Endothelial cell of umbilical vein (primary cell): ENCODE data around the gene KRTAP10-8. TPM values are rescaled to one million over a fixed set of nuclear protein-coding genes. Genes with fewer than 3 reads are reported as not detected.

Source experiments
- BruUV-seq: library from RNA; stranded (reverse); fragments of 400-500 nt; replicated peaks from 2 replicates; lab custom pipeline; 2021; lab: Mats Ljungman, UMichigan
- CTCF ChIA-PET: fragments of 300-600, 350-600 bp; sonication (Branson Sonifier 250); formaldehyde crosslinking; loops from one replicate; lab custom pipeline; 2021; ENCODE audit warnings: antibody characterized with exemption, inconsistent platforms; lab: Charles Lee
- POLR2A ChIA-PET: fragments of 300-600, 350-600 bp; sonication (Branson Sonifier 250); formaldehyde crosslinking; loops from one replicate; lab custom pipeline; 2021; ENCODE audit warnings: antibody characterized with exemption, inconsistent platforms; lab: Charles Lee
- DNase-seq: peaks from one replicate; pipeline ENCODE4 v3.0.0-alpha.2; 2011; ENCODE audit warnings: low read depth, low spot score
- FAIRE-seq: peaks from 2 replicates; lab custom pipeline; 2011; peaks lifted over from hg19 to GRCh38; lab: Jason Lieb, UNC
- H2AFZ ChIP-seq: 2 replicates; pipeline ENCODE4 v1.6.0; 2012; ENCODE audit warnings: low read depth, low read length, control low read depth, inconsistent platforms
- H3K27ac ChIP-seq: 2 replicates; pipeline ENCODE4 v1.5.1; 2011; ENCODE audit warnings: low read depth, mild to moderate bottlenecking, control low read depth, low read length, moderate library complexity; ENCODE audit not compliant: insufficient read depth
- H3K27me3 ChIP-seq, 2 experiments: 2 replicates each; pipeline versions ENCODE4 v1.6.0 to v1.6.1; 2011; ENCODE audit warnings: low read length in 2 of 2, mixed read lengths in 1 of 2; ENCODE audit not compliant: control insufficient read depth in 2 of 2, insufficient read depth in 2 of 2
- H3K36me3 ChIP-seq, 2 experiments: 2 replicates in 1 of 2; 3 replicates in 1 of 2; pipeline ENCODE4 v1.5.1; 2011; ENCODE audit warnings: low read length in 2 of 2, mild to moderate bottlenecking in 1 of 2, moderate library complexity in 1 of 2; ENCODE audit not compliant: control insufficient read depth in 2 of 2, insufficient read depth in 2 of 2; ENCODE audit errors: extremely low read depth in 1 of 2
- H3K4me1 ChIP-seq: 3 replicates; pipeline ENCODE4 v1.5.1; 2011; ENCODE audit warnings: mild to moderate bottlenecking, low read length; ENCODE audit not compliant: control insufficient read depth, insufficient read depth; ENCODE audit errors: extremely low read depth
- H3K4me2 ChIP-seq: 2 replicates; pipeline ENCODE4 v1.6.1; 2011; ENCODE audit warnings: low read length, control low read depth, mixed read lengths; ENCODE audit not compliant: insufficient read depth
- H3K4me3 ChIP-seq, 3 experiments: fragments of 200-600 bp in 1 of 3; sonication (generic), shearing (Covaris generic) in 1 of 3; replicated peaks in 1 of 3; 2 replicates each; pipeline ENCODE4 v1.5.1; 2011 to 2016; ENCODE audit warnings: control low read depth in 3 of 3, low read length in 3 of 3, mild to moderate bottlenecking in 2 of 3, inconsistent platforms in 1 of 3, low read depth in 1 of 3, moderate library complexity in 1 of 3; ENCODE audit not compliant: insufficient read depth in 1 of 3
- H3K79me2 ChIP-seq: 2 replicates; pipeline ENCODE4 v1.6.0; 2012; ENCODE audit warnings: low read length, inconsistent platforms; ENCODE audit not compliant: control insufficient read depth, insufficient read depth
- H3K9ac ChIP-seq: replicated peaks from 2 replicates; pipeline ENCODE3; 2011; ENCODE audit warnings: low read length, control low read depth; ENCODE audit not compliant: insufficient read depth; ENCODE audit errors: extremely low read depth
- H3K9me1 ChIP-seq: replicated peaks from 3 replicates; pipeline ENCODE4 v1.6.0; 2011; ENCODE audit warnings: mild to moderate bottlenecking, low read length; ENCODE audit not compliant: control insufficient read depth, insufficient read depth; ENCODE audit errors: extremely low read depth
- H3K9me3 ChIP-seq: replicated peaks from 2 replicates; pipeline ENCODE4 v1.5.1; 2012; ENCODE audit warnings: low read length, inconsistent platforms; ENCODE audit not compliant: control insufficient read depth, insufficient read depth
- H4K20me1 ChIP-seq: replicated peaks from 2 replicates; pipeline ENCODE3; 2011; ENCODE audit warnings: mild to moderate bottlenecking, low read length; ENCODE audit not compliant: control insufficient read depth, insufficient read depth; ENCODE audit errors: extremely low read depth
- EZH2 ChIP-seq: IDR thresholded peaks from 2 replicates; pipeline ENCODE4 v1.6.1; 2012; ENCODE audit warnings: borderline replicate concordance, low read depth, mild to moderate bottlenecking, moderate library complexity, low read length, inconsistent platforms; ENCODE audit not compliant: severe bottlenecking
- FOS ChIP-seq: IDR thresholded peaks from 2 replicates; pipeline ENCODE4 v1.6.1; 2011; ENCODE audit warnings: mild to moderate bottlenecking, low read length, moderate library complexity, borderline replicate concordance; ENCODE audit not compliant: insufficient read depth
- GATA2 ChIP-seq: IDR thresholded peaks from 2 replicates; pipeline ENCODE4 v1.7.0; 2011; ENCODE audit warnings: low read depth, mild to moderate bottlenecking, moderate library complexity, mixed read lengths, low read length; ENCODE audit not compliant: insufficient read length, insufficient read depth
- JUN ChIP-seq: IDR thresholded peaks from 2 replicates; pipeline ENCODE4 v1.6.1; 2011; ENCODE audit warnings: borderline replicate concordance, low read depth; ENCODE audit not compliant: insufficient read length, insufficient read depth
- MAX ChIP-seq: IDR thresholded peaks from 2 replicates; pipeline ENCODE4 v1.6.1; 2011; ENCODE audit not compliant: insufficient read depth, insufficient read length
- MYC ChIP-seq: IDR thresholded peaks from one replicate; pipeline ENCODE4 v1.6.1; 2011; ENCODE audit warnings: mild to moderate bottlenecking, low read depth, low read length
- POLR2A ChIP-seq: IDR thresholded peaks from 2 replicates; pipeline ENCODE4 v1.6.1; 2012; ENCODE audit warnings: low read depth, mild to moderate bottlenecking, control low read depth, low read length
- dilution Hi-C: fragments of 300-500 bp; cut with MboI; formaldehyde crosslinking; loops from one replicate; pipeline ENCODE4 v1.15.0; 2019; ENCODE audit warnings: low sequenced_read_pairs; ENCODE audit not compliant: extremely low pct_ligation_motif_present
- intact Hi-C: fragments of 100-400 bp; cut with micrococcal nuclease; formaldehyde crosslinking; loops from one replicate; pipeline ENCODE4 v1.10.0; 2022
- polyA plus RNA-seq, 4 experiments: library from polyadenylated mRNA; depleted of rRNA in 3 of 4; stranded (reverse) in 3 of 4; unstranded in 1 of 4; fragments of >200 nt; gene quantifications; 2 replicates each; pipeline versions ENCODE4 v1.2.1 to v1.2.3, GENCODE V29; 2011 to 2012; ENCODE audit warnings: missing spikeins in 1 of 4
- total RNA-seq: library from RNA; stranded (reverse); gene quantifications from 2 replicates; pipeline ENCODE4 v1.2.3, GENCODE V29; 2021
- TF ChIP-seq, protein P1 (sequence below), 2 donors: IDR thresholded peaks; 1 replicate in 1 of 2; 2 replicates in 1 of 2; pipeline ENCODE4 v1.5.1; 2011; ENCODE audit warnings: low read length in 2 of 2, mild to moderate bottlenecking in 2 of 2, moderate library complexity in 2 of 2, control low read depth in 1 of 2, inconsistent platforms in 1 of 2, low read depth in 1 of 2; ENCODE audit not compliant: insufficient read depth in 1 of 2; ENCODE audit errors: extremely low read depth in 1 of 2

Gene KRTAP10-8
- total and polyA plus RNA-seq, 2 donors (not counting 3 experiments of a cell fraction or from before 2014, with no cell fraction given), result not detected

DNA sequence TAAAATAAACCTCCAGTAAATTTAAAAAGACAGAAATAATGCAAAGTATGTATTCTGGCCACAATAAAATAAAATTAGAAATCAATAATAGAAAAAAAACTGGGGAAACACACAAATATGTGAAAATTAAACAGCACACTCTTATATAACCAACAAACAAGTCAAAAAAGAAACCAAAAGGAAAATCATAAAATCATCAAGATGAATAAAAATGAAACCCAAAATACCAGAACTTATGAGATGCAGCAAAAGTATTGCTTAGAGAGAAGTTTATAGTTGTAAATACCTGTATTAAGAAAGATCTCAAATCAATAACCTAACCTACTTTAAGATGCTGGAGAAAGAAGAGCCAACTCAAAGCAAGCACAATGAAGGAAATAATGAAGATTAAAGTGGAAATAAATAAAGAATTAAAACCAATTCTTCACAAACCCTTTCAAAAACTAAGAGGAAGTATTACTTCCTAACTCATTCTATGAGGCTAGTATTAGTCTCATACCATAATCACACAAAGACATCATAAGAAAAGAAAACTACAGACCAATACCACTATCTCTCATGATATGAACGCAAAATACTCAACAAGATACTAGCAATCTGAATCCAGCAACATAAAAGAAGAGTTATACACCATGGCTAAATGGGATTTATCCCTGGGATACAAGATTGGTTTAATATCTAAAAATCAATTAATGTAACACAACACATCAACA is 46.8 kb upstream of the KRTAP10-8 start:
- dilution Hi-C loops (no loop called here), intact Hi-C loops (loop anchor here (5.0 kb wide), 1 partner anchor 42 kb away; no protein-coding TSS in a partner anchor)
- POLR2A ChIA-PET, result no interaction called here
- Histone ChIP-seq H3K9me1 (no peaks in the 10 kb centered on the region), H3K4me1 (no peaks in the 10 kb centered on the region), H3K79me2 (no peaks in the 10 kb centered on the region), H3K36me3 (no peaks in the 10 kb centered on the region), H3K27me3 (peaks cover 0 to 3% of the 10 kb centered on the region in 2 experiments), H3K4me3 (no peak overlapping the region), H3K27ac (no peak overlapping the region), H2AFZ (no peak overlapping the region), H4K20me1 (no peaks in the 10 kb centered on the region), H3K9me3 (no peaks in the 10 kb centered on the region), H3K4me2 (no peak overlapping the region), H3K9ac (no peak overlapping the region)
- CTCF ChIA-PET, result no interaction called here
- no TSS peak for BruUV-seq
- DNase-seq, result no peak
- no peak for FAIRE-seq
- no peak for TF ChIP-seq GATA2
- TF ChIP-seq POLR2A, result no peak
- TF ChIP-seq EZH2, result no peak
- TF ChIP-seq FOS, result no peak
- no peak for TF ChIP-seq MAX
- no peak for TF ChIP-seq JUN
- TF ChIP-seq, protein P1, sequence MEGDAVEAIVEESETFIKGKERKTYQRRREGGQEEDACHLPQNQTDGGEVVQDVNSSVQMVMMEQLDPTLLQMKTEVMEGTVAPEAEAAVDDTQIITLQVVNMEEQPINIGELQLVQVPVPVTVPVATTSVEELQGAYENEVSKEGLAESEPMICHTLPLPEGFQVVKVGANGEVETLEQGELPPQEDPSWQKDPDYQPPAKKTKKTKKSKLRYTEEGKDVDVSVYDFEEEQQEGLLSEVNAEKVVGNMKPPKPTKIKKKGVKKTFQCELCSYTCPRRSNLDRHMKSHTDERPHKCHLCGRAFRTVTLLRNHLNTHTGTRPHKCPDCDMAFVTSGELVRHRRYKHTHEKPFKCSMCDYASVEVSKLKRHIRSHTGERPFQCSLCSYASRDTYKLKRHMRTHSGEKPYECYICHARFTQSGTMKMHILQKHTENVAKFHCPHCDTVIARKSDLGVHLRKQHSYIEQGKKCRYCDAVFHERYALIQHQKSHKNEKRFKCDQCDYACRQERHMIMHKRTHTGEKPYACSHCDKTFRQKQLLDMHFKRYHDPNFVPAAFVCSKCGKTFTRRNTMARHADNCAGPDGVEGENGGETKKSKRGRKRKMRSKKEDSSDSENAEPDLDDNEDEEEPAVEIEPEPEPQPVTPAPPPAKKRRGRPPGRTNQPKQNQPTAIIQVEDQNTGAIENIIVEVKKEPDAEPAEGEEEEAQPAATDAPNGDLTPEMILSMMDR (IDR thresholded peaks at IDR 0.05; ENCODE audit: extremely low read depth in 1 of 2, insufficient read depth in 1 of 2, low read depth in 1 of 2, low read length in 2 of 2), result no peak
- no peak for TF ChIP-seq MYC
